ENCODE data around the gene THAP12.

DNA sequence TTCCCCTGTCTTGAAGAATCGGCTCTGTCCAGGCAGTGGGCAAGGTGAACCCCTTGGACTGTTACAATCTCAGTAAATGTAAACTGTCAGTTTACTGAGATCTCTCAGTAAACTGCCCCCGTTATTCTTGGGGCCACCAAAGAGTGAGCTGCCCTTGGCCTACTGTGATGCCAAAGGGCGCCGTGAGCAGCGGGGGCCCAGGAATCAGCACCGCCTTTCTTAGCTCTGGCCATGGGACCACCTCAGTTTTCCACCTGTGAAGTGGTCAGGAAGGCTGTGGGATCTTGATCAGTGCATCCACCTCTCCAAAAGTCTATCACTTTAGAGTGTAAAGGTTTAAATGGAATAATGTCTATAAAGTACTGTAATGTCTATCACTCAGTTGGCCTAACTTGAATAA, 57.1 kb downstream of the THAP12 start:
- TF ChIP-seq, protein P1, sequence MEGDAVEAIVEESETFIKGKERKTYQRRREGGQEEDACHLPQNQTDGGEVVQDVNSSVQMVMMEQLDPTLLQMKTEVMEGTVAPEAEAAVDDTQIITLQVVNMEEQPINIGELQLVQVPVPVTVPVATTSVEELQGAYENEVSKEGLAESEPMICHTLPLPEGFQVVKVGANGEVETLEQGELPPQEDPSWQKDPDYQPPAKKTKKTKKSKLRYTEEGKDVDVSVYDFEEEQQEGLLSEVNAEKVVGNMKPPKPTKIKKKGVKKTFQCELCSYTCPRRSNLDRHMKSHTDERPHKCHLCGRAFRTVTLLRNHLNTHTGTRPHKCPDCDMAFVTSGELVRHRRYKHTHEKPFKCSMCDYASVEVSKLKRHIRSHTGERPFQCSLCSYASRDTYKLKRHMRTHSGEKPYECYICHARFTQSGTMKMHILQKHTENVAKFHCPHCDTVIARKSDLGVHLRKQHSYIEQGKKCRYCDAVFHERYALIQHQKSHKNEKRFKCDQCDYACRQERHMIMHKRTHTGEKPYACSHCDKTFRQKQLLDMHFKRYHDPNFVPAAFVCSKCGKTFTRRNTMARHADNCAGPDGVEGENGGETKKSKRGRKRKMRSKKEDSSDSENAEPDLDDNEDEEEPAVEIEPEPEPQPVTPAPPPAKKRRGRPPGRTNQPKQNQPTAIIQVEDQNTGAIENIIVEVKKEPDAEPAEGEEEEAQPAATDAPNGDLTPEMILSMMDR (conservative IDR thresholded peaks at IDR 0.05; ENCODE audit: low read length) = no peak
- TF ChIP-seq EZH2phosphoT487 (IDR thresholded peaks at IDR 0.05; ENCODE audit: borderline replicate concordance) = no peak
